Measurements from ENCODE around the gene IFI27L2. TPM values are rescaled to one million over a fixed set of nuclear protein-coding genes. Genes with fewer than 3 reads are reported as not detected.
A peak's percentile ranks its signal among the peaks of the same experiment; 100 is the strongest.

IFI27L2 gene
- total RNA-seq, 3 donors from 2014 or later (not counting 1 experiment from before 2014, with no cell fraction given) = 36.3 to 55.1 (median 39.8) TPM

DNA sequence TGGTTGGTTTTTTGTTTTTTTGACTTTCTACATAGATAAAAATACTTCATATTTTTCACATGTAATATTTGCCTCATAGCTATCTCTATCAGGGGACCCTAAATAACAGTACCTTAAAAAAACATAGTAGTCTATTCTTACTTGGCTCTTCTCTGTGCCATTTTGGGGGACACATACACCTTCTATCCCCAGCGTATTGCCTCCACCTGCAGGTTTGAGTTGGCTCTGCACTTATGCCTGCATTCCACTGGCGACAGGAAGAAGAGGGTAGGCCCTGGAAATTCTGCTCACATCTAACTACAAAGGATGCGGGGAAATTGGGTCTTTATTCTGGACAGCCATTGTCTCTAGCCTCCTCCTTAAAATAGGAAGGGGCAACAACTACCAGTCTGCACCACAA, 13.8 kb upstream of the IFI27L2 start:
- Mint-ChIP-seq H3K9me3 (no peaks in the 10 kb centered on the region), H3K27ac (no peak overlapping the region), H3K27me3 (ENCODE audit: low read depth in 2 of 2) (peaks cover 0 to 4% of the 10 kb centered on the region in 2 donors), H3K4me3 (no peak overlapping the region), H3K36me3 (no peaks in the 10 kb centered on the region), H3K4me1 (no peaks in the 10 kb centered on the region)
- 98% methylated on average over 3 of the region's 3 CpGs for WGBS (ENCODE audit: insufficient coverage)
- no peak overlapping the region for H3K4me3 ChIP-seq (ENCODE audit: low read length)
- H3K4me1 ChIP-seq (ENCODE audit: control insufficient read depth, insufficient read depth, low read length) = no peaks in the 10 kb centered on the region
- no peaks in the 10 kb centered on the region for H3K36me3 ChIP-seq (ENCODE audit: control insufficient read depth, insufficient read depth, low read length)
- TF ChIP-seq, protein P1, sequence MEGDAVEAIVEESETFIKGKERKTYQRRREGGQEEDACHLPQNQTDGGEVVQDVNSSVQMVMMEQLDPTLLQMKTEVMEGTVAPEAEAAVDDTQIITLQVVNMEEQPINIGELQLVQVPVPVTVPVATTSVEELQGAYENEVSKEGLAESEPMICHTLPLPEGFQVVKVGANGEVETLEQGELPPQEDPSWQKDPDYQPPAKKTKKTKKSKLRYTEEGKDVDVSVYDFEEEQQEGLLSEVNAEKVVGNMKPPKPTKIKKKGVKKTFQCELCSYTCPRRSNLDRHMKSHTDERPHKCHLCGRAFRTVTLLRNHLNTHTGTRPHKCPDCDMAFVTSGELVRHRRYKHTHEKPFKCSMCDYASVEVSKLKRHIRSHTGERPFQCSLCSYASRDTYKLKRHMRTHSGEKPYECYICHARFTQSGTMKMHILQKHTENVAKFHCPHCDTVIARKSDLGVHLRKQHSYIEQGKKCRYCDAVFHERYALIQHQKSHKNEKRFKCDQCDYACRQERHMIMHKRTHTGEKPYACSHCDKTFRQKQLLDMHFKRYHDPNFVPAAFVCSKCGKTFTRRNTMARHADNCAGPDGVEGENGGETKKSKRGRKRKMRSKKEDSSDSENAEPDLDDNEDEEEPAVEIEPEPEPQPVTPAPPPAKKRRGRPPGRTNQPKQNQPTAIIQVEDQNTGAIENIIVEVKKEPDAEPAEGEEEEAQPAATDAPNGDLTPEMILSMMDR (IDR thresholded peaks at IDR 0.05) = no peak
- H3K27me3 ChIP-seq (ENCODE audit: control insufficient read depth, insufficient read depth, low read length) = no peaks in the 10 kb centered on the region
- DNase-seq (no peak), ATAC-seq (no peak)
- intact Hi-C loops (cut with micrococcal nuclease) = no loop called here
- no peaks in the 10 kb centered on the region for H3K9me3 ChIP-seq (ENCODE audit: control insufficient read depth, insufficient read depth, low read length)
- H3K27ac ChIP-seq (ENCODE audit: low read length) = no peak overlapping the region

DNA sequence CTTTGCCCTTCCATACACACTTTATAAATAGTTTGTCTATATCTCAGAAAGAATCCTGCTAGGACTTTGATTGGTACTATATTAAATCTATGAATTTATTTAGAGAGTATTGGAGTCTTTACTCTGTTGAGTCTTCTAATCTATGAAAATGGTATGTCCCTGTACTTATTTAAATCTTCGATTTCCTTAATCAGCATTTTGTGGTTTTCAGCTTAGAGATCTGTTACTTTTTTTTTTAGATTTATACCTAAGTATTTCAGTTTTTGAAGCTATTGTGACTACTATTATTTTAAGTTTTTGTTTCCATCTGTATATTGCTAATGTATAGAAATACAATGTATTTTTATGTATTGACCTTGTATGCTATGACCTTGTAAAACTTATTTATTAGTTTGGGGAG, 13.4 kb upstream of the IFI27L2 start:
- TF ChIP-seq, protein P1 (IDR thresholded peaks at IDR 0.05) = no peak
- no peak for DNase-seq
- H3K4me1 Mint-ChIP-seq = no peaks in the 10 kb centered on the region
- H3K4me3 Mint-ChIP-seq = no peak overlapping the region
- WGBS (ENCODE audit: insufficient coverage) = no CpG with 5 or more reads among the region's 1 CpG
- H3K4me1 ChIP-seq (ENCODE audit: control insufficient read depth, insufficient read depth, low read length) = no peaks in the 10 kb centered on the region
- H3K4me3 ChIP-seq (ENCODE audit: low read length) = no peak overlapping the region
- H3K9me3 ChIP-seq (ENCODE audit: control insufficient read depth, insufficient read depth, low read length) = no peaks in the 10 kb centered on the region
- H3K27me3 ChIP-seq (ENCODE audit: control insufficient read depth, insufficient read depth, low read length) = peaks cover 2% of the 10 kb centered on the region
- H3K36me3 Mint-ChIP-seq = no peaks in the 10 kb centered on the region
- no peaks in the 10 kb centered on the region for H3K36me3 ChIP-seq (ENCODE audit: control insufficient read depth, insufficient read depth, low read length)
- no peak overlapping the region for H3K27ac ChIP-seq (ENCODE audit: low read length)
- intact Hi-C loops (cut with micrococcal nuclease) = no loop called here
- H3K27me3 Mint-ChIP-seq (ENCODE audit: low read depth in 2 of 2) = peaks cover 0 to 4% of the 10 kb centered on the region in 2 donors
- no peak overlapping the region for H3K27ac Mint-ChIP-seq
- no peak for ATAC-seq
- no peaks in the 10 kb centered on the region for H3K9me3 Mint-ChIP-seq

DNA sequence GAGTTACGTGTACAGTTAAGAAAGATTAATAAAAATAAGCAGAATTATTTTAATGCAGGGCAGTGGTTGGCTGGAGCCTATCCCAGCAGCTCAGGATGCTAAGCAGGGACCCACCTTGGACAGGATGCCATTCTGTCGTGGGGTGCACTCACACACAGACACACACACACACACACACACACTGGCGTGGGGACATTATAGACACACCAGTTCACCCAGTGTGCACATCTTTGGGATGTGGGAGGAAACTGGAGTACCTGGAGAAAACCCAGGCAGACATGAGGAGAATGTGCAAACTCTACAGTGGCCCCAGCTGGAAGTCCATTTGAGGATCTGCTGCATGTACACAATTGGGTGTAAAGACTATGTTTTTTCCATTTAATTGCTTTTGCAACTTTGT, 12.8 kb upstream of the IFI27L2 start:
- H3K36me3 ChIP-seq (ENCODE audit: control insufficient read depth, insufficient read depth, low read length) = no peaks in the 10 kb centered on the region
- H3K27me3 ChIP-seq (ENCODE audit: control insufficient read depth, insufficient read depth, low read length) = peaks cover 2% of the 10 kb centered on the region
- no peak overlapping the region for H3K4me3 ChIP-seq (ENCODE audit: low read length)
- H3K9me3 ChIP-seq (ENCODE audit: control insufficient read depth, insufficient read depth, low read length) = no peaks in the 10 kb centered on the region
- WGBS (ENCODE audit: insufficient coverage) = 63% methylated on average over 1 of the region's 3 CpGs
- Mint-ChIP-seq H3K27me3 (ENCODE audit: low read depth in 2 of 2) (peaks cover 0 to 4% of the 10 kb centered on the region in 2 donors), H3K36me3 (no peaks in the 10 kb centered on the region), H3K9me3 (no peaks in the 10 kb centered on the region), H3K27ac (no peak overlapping the region), H3K4me1 (no peaks in the 10 kb centered on the region), H3K4me3 (no peak overlapping the region)
- DNase-seq (no peak), ATAC-seq (peak in 1 of 3 donors; percentile 30)
- H3K4me1 ChIP-seq (ENCODE audit: control insufficient read depth, insufficient read depth, low read length) = no peaks in the 10 kb centered on the region
- TF ChIP-seq, protein P1 (IDR thresholded peaks at IDR 0.05) = no peak
- intact Hi-C loops (cut with micrococcal nuclease) = no loop called here
- no peak overlapping the region for H3K27ac ChIP-seq (ENCODE audit: low read length)

DNA sequence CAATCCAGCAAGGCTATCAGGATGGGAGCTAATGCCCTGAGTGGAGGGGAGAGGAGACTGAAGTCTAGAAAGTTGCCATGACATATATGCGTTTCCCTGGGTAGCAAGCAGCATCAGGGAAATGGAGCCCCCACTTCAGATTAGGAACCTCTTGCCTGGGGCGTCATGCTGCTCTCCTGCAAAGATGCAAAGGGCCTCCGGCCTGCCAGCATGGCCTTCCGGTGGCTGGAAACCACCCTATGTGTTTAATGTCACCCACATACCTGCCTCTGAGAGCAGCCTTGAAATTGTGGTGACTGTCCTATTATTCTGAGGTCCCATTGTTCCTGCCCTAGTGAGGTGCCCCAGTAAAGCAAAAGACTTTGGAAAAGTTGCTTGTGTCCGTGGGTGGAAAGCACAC, 10.0 kb upstream of the IFI27L2 start:
- Mint-ChIP-seq H3K27me3 (ENCODE audit: low read depth in 2 of 2) (peaks cover 13 to 14% of the 10 kb centered on the region in 2 donors), H3K27ac (no peak overlapping the region), H3K4me3 (no peak overlapping the region), H3K9me3 (no peaks in the 10 kb centered on the region), H3K4me1 (no peaks in the 10 kb centered on the region), H3K36me3 (no peaks in the 10 kb centered on the region)
- Histone ChIP-seq H3K36me3 (ENCODE audit: control insufficient read depth, insufficient read depth, low read length) (no peaks in the 10 kb centered on the region), H3K9me3 (ENCODE audit: control insufficient read depth, insufficient read depth, low read length) (peaks cover 5% of the 10 kb centered on the region), H3K27me3 (ENCODE audit: control insufficient read depth, insufficient read depth, low read length) (peaks cover 7% of the 10 kb centered on the region), H3K27ac (ENCODE audit: low read length) (no peak overlapping the region), H3K4me3 (ENCODE audit: low read length) (no peak overlapping the region), H3K4me1 (ENCODE audit: control insufficient read depth, insufficient read depth, low read length) (no peaks in the 10 kb centered on the region)
- WGBS (ENCODE audit: insufficient coverage) = 75% methylated on average over 5 of the region's 5 CpGs
- ATAC-seq (no peak), DNase-seq (no peak)
- TF ChIP-seq, protein P1 (IDR thresholded peaks at IDR 0.05) = no peak
- intact Hi-C loops (cut with micrococcal nuclease) = no loop called here

Data from natural killer cell (primary cell).